GM10266 (cell line): ENCODE measurements around the gene KIAA1958.

Source experiments
- DNase-seq: peaks from one replicate; pipeline ENCODE4 v3.0.0; 2012; ENCODE audit errors: extremely low spot score
- TF ChIP-seq, protein P1 (sequence below): IDR thresholded peaks from 2 replicates; pipeline ENCODE4 v1.5.1; 2012; ENCODE audit warnings: mild to moderate bottlenecking, low read depth; ENCODE audit not compliant: control insufficient read depth, insufficient read depth; ENCODE audit errors: missing control alignments

The KIAA1958 gene

DNA sequence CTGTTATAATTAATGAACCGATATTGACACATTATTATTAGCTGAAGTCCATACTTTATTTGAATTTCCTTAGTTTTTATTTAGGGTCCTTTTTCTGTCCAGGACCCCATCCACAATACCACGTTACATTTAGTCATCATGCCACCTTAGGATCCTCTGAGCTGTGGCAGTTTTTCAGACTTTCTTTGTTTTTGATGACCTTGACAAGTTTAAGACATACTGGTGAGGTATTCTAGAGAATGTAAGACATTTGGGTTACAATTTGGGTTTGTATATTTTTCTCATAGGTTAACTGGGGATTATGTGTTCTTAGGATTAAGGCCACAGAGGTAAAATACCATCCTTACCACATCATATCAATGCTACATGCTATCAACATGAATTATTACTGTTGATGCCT, 42.7 kb downstream of the KIAA1958 start:
- TF ChIP-seq, protein P1, sequence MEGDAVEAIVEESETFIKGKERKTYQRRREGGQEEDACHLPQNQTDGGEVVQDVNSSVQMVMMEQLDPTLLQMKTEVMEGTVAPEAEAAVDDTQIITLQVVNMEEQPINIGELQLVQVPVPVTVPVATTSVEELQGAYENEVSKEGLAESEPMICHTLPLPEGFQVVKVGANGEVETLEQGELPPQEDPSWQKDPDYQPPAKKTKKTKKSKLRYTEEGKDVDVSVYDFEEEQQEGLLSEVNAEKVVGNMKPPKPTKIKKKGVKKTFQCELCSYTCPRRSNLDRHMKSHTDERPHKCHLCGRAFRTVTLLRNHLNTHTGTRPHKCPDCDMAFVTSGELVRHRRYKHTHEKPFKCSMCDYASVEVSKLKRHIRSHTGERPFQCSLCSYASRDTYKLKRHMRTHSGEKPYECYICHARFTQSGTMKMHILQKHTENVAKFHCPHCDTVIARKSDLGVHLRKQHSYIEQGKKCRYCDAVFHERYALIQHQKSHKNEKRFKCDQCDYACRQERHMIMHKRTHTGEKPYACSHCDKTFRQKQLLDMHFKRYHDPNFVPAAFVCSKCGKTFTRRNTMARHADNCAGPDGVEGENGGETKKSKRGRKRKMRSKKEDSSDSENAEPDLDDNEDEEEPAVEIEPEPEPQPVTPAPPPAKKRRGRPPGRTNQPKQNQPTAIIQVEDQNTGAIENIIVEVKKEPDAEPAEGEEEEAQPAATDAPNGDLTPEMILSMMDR: no peak
- no peak for DNase-seq

DNA sequence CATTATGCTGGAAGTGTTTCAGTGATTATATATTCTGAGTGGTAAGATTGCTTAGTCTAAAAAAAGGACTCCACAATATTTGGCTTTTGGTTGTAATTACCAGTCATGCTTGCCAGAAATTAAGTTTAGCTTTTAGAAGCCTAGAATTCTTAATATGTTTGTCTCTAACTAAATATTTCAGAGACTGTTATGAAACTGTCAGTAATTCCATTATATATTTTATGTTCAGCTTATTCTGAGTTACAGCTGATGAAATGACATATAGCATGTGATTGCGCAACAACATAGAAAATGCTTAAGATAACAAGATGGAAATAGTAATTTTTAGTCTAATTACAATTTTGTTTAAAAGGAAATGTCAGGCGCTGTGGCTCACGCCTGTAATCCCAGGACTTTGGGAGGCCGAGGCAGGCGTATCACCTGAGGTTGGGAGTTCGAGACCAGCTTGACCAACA, 44.2 kb downstream of the KIAA1958 start:
- DNase-seq: no peak
- TF ChIP-seq, protein P1: no peak

DNA sequence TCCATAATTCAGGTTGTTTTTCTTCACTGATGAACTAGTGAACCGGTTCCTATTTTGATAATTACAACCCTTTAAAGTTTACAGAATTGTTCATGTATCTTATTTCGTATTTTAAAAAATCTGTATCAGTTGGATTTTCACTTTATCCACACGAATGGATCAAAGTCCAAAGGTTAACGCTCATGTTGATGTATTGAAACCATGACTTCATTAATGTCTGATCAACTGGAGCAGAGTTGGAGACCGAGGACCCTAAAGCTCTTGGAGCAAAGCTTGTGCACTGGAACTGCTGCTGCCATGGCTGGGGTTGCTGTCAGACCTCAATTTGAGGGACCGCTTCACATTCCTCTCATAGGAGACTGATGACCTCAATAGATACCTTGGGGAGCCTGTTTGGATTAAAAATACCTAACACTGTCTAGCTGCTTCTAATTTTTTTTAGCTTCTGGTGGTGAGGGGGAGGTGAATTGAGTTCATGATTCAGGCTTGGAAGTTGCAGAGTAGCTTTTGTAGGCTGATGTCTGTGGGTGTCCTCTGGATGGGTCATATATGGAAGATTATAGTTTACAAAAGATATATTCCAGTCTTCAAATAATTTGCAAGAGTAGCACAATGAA, 45.1 kb downstream of the KIAA1958 start:
- DNase-seq: no peak

DNA sequence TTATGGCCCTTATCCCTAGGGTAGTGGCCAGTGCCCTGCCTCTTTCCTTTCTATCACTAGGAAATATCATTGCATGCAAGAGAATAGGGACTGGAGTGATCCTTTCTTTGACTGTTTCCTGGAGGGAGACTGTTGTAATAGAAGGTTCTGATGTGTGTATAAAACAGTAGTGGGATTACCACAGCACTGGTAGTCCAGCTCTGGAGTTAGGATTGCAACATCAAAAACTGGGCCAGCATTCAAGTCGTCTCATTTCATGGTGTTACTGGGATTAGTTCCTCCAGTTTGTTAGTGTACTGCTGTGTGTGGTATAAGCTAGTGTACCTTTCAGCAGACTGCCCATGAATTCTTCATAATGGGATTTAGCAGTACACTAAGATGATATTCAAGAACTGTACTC, 45.8 kb downstream of the KIAA1958 start:
- TF ChIP-seq, protein P1: no peak
- DNase-seq: no peak

More for the DNA sequence above, 45.1 kb downstream of the KIAA1958 start:
- TF ChIP-seq, protein P1: no peak

DNA sequence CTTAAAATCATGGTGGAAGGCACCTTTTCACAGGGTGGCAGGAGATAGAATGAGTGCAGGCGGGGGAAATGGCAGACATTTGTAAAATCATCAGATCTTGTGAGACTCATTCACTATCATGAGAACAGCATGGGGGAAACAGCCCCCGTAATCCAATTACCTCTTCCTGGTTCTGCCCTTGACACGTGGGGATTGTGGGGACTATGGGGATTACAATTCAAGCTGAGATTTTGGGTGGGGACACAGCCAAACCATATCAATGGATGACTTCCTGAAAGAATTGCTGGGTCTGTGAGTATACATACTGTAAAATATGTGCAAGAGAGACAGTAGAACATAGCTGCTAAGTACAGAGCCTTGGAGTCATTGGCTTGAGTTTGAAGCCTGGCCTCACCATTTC, 47.0 kb downstream of the KIAA1958 start:
- TF ChIP-seq, protein P1: no peak
- DNase-seq: no peak

DNA sequence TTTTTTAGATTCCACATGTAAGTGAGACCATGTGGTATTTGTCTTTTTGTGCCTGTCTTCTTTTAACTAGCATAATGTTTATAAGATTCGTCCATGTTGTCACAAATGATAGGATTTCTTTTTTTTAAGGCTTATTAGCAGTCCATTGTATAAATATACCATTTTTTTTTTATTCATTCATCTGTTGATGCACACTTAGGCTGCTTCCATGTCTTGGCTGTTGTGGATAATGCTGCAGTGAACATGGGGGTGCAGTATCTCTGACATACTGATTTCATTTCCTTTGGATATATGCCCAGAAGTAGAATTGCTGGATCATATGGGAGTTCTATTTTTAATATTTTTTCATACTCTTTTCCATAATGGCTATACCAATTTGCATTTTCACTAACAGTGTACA, 48.7 kb downstream of the KIAA1958 start:
- no peak for DNase-seq
- TF ChIP-seq, protein P1: no peak

DNA sequence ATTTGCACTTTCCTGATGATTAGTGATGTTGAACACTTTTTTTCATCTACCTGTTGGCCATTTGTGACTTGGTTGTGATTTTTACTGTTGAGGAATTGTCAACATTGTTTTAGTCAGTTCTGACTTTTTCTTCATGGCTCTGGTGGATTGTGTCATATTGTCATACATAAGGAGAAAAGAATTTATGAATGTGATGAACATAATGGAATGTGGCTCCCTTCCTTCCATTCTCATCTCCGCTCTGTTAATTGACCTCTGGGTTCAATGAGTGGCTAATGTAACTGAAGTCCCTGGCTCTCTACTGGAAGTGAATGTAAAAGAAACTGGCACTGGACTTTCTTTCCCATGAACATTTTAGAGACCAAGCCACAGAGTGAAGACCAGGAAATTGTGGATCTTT, 49.2 kb downstream of the KIAA1958 start:
- DNase-seq: no peak
- TF ChIP-seq, protein P1: no peak
